Osteoblast (primary cell): Measurements from ENCODE around the gene HOXC11. TPM values are rescaled to one million over a fixed set of nuclear protein-coding genes. Genes with fewer than 3 reads are reported as not detected.
A peak's percentile ranks its signal among the peaks of the same experiment; 100 is the strongest.

Experiments
- DNase-seq: peaks from one replicate; pipeline ENCODE4 v3.0.0; 2011; ENCODE audit warnings: low spot score, mixed read lengths; ENCODE audit not compliant: insufficient read length; ENCODE audit errors: missing footprints
- H2AFZ ChIP-seq: 2 replicates; pipeline ENCODE4 v1.6.0; 2011; ENCODE audit warnings: mild to moderate bottlenecking, low read length
- H3K27ac ChIP-seq: 2 replicates; pipeline ENCODE4 v1.5.1; 2011; ENCODE audit warnings: mild to moderate bottlenecking, low read depth, low read length, moderate library complexity
- H3K27me3 ChIP-seq: 2 replicates; pipeline ENCODE4 v1.6.0; 2012; ENCODE audit warnings: mild to moderate bottlenecking, control low read depth, inconsistent platforms, low read length, moderate library complexity; ENCODE audit not compliant: insufficient read depth
- H3K36me3 ChIP-seq: 2 replicates; pipeline ENCODE4 v1.5.1; 2011; ENCODE audit warnings: mild to moderate bottlenecking, low read length, control low read depth, moderate library complexity; ENCODE audit not compliant: insufficient read depth
- H3K4me1 ChIP-seq: 2 replicates; pipeline ENCODE4 v1.5.1; 2011; ENCODE audit warnings: mild to moderate bottlenecking, low read length, control low read depth, moderate library complexity; ENCODE audit not compliant: insufficient read depth
- H3K4me2 ChIP-seq: 2 replicates; pipeline ENCODE4 v1.6.0; 2011; ENCODE audit warnings: mild to moderate bottlenecking, low read length; ENCODE audit not compliant: insufficient read depth
- H3K4me3 ChIP-seq: fragments of 200-600 bp; sonication (generic); 3 replicates; pipeline ENCODE4 v1.5.1; 2012; ENCODE audit warnings: mild to moderate bottlenecking, low read length, inconsistent platforms; ENCODE audit not compliant: insufficient read depth
- H3K79me2 ChIP-seq: 2 replicates; pipeline ENCODE4 v1.6.0; 2012; ENCODE audit warnings: mild to moderate bottlenecking, low read length, control low read depth, inconsistent platforms; ENCODE audit not compliant: insufficient read depth
- H3K9me3 ChIP-seq: 2 replicates; pipeline ENCODE4 v1.5.1; 2011; ENCODE audit warnings: low read depth, low read length, control low read depth
- H4K20me1 ChIP-seq: 2 replicates; pipeline ENCODE4 v1.6.0; 2012; ENCODE audit warnings: mild to moderate bottlenecking, low read length, control low read depth; ENCODE audit not compliant: insufficient read depth
- total RNA-seq: library from RNA; depleted of rRNA; stranded (reverse); fragments of >200 nt; gene quantifications from 2 replicates; pipeline ENCODE4 v1.2.3, GENCODE V29; 2012
- TF ChIP-seq, protein P1 (sequence below): IDR thresholded peaks from 2 replicates; pipeline ENCODE4 v1.5.1; 2011; ENCODE audit warnings: mild to moderate bottlenecking, low read depth, low read length, moderate library complexity; ENCODE audit errors: extremely low read depth

HOXC11 gene
- total RNA-seq, 1 donor, result 1.1 TPM

DNA sequence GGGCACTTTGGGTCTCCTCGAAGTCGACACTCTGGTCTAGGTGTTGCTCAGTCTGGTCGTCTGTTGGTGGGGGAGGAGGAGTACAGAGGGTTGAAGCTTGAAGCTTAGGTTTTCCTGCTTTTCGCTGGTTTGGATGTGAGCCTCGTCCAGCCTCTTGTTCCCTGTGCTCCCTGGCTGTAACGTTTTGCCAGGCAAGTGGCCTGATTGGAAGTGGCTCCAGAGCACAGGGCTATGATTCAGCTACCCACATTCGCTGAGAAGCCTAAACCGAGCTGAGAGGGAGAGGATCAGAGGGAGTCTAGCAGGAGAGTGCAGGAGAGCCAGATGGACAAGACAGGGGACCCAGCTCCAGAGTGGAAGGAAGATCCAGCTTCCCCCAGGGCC lies 18.1 kb downstream of the HOXC11 start:
- no peaks in the 10 kb centered on the region for H3K36me3 ChIP-seq
- H2AFZ ChIP-seq, result peak overlapping the region; percentile 8
- peaks cover 52% of the 10 kb centered on the region for H3K4me1 ChIP-seq
- peak; percentile 96 for DNase-seq
- H3K27me3 ChIP-seq, result no peaks in the 10 kb centered on the region
- peaks cover 100% of the 10 kb centered on the region for H3K79me2 ChIP-seq
- TF ChIP-seq, protein P1, sequence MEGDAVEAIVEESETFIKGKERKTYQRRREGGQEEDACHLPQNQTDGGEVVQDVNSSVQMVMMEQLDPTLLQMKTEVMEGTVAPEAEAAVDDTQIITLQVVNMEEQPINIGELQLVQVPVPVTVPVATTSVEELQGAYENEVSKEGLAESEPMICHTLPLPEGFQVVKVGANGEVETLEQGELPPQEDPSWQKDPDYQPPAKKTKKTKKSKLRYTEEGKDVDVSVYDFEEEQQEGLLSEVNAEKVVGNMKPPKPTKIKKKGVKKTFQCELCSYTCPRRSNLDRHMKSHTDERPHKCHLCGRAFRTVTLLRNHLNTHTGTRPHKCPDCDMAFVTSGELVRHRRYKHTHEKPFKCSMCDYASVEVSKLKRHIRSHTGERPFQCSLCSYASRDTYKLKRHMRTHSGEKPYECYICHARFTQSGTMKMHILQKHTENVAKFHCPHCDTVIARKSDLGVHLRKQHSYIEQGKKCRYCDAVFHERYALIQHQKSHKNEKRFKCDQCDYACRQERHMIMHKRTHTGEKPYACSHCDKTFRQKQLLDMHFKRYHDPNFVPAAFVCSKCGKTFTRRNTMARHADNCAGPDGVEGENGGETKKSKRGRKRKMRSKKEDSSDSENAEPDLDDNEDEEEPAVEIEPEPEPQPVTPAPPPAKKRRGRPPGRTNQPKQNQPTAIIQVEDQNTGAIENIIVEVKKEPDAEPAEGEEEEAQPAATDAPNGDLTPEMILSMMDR, result no peak
- H4K20me1 ChIP-seq, result peaks cover 27% of the 10 kb centered on the region
- H3K4me2 ChIP-seq, result peak overlapping the region; percentile 99
- H3K9me3 ChIP-seq, result no peaks in the 10 kb centered on the region
- H3K27ac ChIP-seq, result peak overlapping the region; percentile 67
- H3K4me3 ChIP-seq, result peak overlapping the region; percentile 57

DNA sequence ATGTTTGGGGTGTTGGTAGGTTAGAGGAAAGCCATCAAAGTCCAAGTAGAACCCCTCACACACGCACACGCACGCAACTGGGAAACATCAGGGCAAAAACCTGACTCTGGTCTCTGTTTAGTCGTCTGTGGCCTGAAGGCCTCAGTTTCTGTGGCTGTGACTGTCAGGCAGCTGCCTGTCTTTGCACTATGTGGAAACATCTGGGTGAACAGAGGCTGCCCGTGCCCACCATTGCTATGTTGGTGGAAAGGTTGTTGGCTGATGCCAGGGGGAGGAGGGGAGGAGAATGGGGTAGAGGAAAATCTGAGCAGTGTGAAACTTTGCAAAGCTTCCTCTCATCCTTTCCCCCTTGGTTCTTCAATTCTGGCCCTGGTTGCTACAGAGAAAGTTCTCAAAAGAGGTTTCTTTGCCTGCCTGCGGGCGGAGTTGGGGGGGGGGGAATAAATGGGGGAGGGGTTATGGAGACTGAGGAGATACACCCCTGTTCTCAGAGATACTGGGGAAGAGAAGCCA lies 19.5 kb downstream of the HOXC11 start:
- Histone ChIP-seq H3K79me2 (peaks cover 100% of the 10 kb centered on the region), H3K9me3 (no peaks in the 10 kb centered on the region), H4K20me1 (peaks cover 27% of the 10 kb centered on the region), H3K4me1 (peaks cover 59% of the 10 kb centered on the region), H3K36me3 (no peaks in the 10 kb centered on the region), H3K4me2 (no peak overlapping the region), H3K27me3 (no peaks in the 10 kb centered on the region), H3K4me3 (no peak overlapping the region), H2AFZ (no peak overlapping the region), H3K27ac (no peak overlapping the region)
- TF ChIP-seq, protein P1, result no peak
- DNase-seq, result no peak

DNA sequence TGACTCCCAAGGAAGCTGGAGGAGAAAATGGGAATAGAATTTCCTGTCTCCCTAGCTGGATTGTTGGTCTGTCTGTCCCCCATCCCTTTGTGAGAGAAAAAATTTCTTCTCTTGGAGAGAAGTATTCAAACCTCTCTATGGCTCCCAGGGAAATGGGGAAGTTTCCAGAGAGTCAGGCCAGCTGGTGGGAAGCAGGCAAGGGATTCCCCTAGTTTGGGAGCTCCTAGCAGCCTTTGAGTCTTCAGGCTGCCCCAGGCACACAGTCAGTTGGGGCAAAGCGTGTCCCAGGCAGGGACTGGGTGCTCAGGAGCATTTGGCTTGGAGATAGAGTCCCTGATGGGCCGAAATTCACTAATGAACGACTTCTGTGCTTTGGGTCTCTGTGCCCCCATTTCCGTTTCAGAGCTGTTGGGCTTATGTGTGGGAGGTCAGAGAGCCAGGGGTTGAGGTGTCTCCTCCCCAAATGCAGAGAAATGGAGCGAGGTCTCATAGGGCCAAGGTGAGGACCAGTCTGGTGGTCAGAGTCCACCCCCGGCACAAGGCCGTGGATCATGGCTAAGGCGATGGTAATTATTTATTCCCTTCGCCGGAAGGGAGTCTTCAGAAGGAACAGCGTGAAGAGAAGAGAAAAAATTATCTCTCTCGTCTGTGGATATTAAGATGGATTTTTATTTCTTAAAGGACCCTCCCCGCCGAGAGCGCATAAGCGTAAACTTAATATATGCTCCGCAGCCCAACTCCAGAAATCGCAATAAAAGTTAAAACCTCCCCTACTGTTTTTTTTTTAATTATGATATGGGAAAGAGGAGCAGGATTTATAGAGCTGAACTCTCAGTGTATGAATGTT lies 20.5 kb downstream of the HOXC11 start:
- H3K27me3 ChIP-seq, result no peaks in the 10 kb centered on the region
- peaks cover 27% of the 10 kb centered on the region for H4K20me1 ChIP-seq
- no peak overlapping the region for H3K4me3 ChIP-seq
- no peaks in the 10 kb centered on the region for H3K36me3 ChIP-seq
- H3K79me2 ChIP-seq, result peaks cover 100% of the 10 kb centered on the region
- no peak overlapping the region for H2AFZ ChIP-seq
- H3K4me1 ChIP-seq, result peaks cover 60% of the 10 kb centered on the region
- H3K4me2 ChIP-seq, result peak overlapping the region; percentile 88
- DNase-seq, result no peak
- H3K27ac ChIP-seq, result no peak overlapping the region
- H3K9me3 ChIP-seq, result no peaks in the 10 kb centered on the region
- TF ChIP-seq, protein P1, result no peak

DNA sequence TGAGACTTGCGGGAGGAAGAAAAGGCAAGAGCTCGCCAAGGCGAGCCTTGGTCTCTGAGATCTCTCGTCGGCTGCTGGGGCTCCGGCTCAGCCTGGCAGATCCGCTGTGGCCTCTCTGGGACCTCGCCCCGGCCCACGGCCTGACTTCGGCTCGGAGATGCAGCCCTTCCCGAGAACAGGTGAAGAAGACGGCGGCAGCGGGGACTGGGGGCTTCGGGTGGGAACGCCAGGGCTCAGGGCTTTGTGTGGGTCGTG lies 21.0 kb downstream of the HOXC11 start:
- no peaks in the 10 kb centered on the region for H3K9me3 ChIP-seq
- no peaks in the 10 kb centered on the region for H3K27me3 ChIP-seq
- peaks cover 59% of the 10 kb centered on the region for H3K4me1 ChIP-seq
- H2AFZ ChIP-seq, result no peak overlapping the region
- H3K4me3 ChIP-seq, result peak overlapping the region; percentile 83
- peaks cover 27% of the 10 kb centered on the region for H4K20me1 ChIP-seq
- H3K4me2 ChIP-seq, result peak overlapping the region; percentile 88
- no peak for DNase-seq
- TF ChIP-seq, protein P1, result no peak
- no peaks in the 10 kb centered on the region for H3K36me3 ChIP-seq
- H3K79me2 ChIP-seq, result peaks cover 100% of the 10 kb centered on the region
- H3K27ac ChIP-seq, result no peak overlapping the region
